Psoas muscle (tissue), 8 donors: ENCODE results near the gene CHMP1A. TPM values are rescaled to one million over a fixed set of nuclear protein-coding genes. Genes with fewer than 3 reads are reported as not detected.

Experiments used
- ATAC-seq, 4 donors: fragments of 200-7000 bp; cut with Tn5 transposase; one replicate each; pipeline ENCODE4 v1.9.1; 2020; ENCODE audit warnings: moderate library complexity in 3 of 4, mild to moderate bottlenecking in 2 of 4
- DNase-seq, 2 donors: peaks; one replicate each; pipeline ENCODE4 v3.0.0-alpha.2; 2020
- H3K27ac ChIP-seq: fragments of 200-600 bp; one replicate; pipeline ENCODE4 v1.8.0; 2022
- H3K27me3 ChIP-seq, 3 donors: fragments of 200-600 bp in 1 of 3; one replicate each; pipeline versions ENCODE4 v1.6.1 to v1.8.0; 2013 to 2022; ENCODE audit warnings: low read length in 2 of 3, mild to moderate bottlenecking in 2 of 3, moderate library complexity in 1 of 3; ENCODE audit not compliant: insufficient read depth in 3 of 3
- H3K36me3 ChIP-seq, 2 donors: fragments of 200-600 bp in 1 of 2; one replicate each; pipeline versions ENCODE4 v1.6.1 to v1.8.0; 2013 to 2022; ENCODE audit warnings: low read depth in 1 of 2, mild to moderate bottlenecking in 1 of 2, moderate library complexity in 1 of 2; ENCODE audit not compliant: insufficient read depth in 1 of 2
- H3K4me1 ChIP-seq: fragments of 200-600 bp; one replicate; pipeline ENCODE4 v1.8.0; 2022
- H3K4me3 ChIP-seq: fragments of 200-600 bp; one replicate; pipeline ENCODE4 v1.8.0; 2022; ENCODE audit warnings: mild to moderate bottlenecking
- H3K9me3 ChIP-seq: fragments of 200-600 bp; one replicate; pipeline ENCODE4 v1.8.0; 2022
- CTCF ChIP-seq: fragments of 200-600 bp; IDR thresholded peaks from one replicate; pipeline ENCODE4 v1.8.0; 2022; ENCODE audit warnings: antibody characterized with exemption
- WGBS, 3 donors: extraction: QIAGEN DNeasy Blood & Tissue Kit; methylation state at CpG; one replicate each; pipeline versions ENCODE4 v1.1.6 to v1.1.7; 2013; 5-methylcytosine and 5-hydroxymethylcytosine counted together
- intact Hi-C, 2 donors: fragments of 100-400 bp; cut with DNase I; formaldehyde crosslinking; loops; one replicate each; pipeline versions ENCODE4 v1.11.0 to v1.14.2; 2022
- polyA plus RNA-seq, 3 donors: library from polyadenylated mRNA; stranded (reverse); fragments of 200-250 nt; gene quantifications; one replicate each; pipeline ENCODE4 v1.2.3, GENCODE V29; 2013
- total RNA-seq, 4 donors: library from RNA; stranded (reverse); fragmentation: NEBNext Ultra II Directional in 2 of 4; extraction: Animal tissue kit (Norgen Biotek cat#: 25700) in 2 of 4; gene quantifications; one replicate each; pipeline versions ENCODE4 v1.2.1 to v1.2.4, GENCODE V29; 2021 to 2023
- donor health status: healthy with polysubstance abuse.
- donor health status: DM: no; HTN: no; CAD: no; lungs with moderate emphysema.
- donor health status: Bipolar disorder and iron deficiency.
- donor health status: healthy.
- donor health status: DM: yes; HTN: yes; CAD: no.
- donor health status: DM: no; HTN: no; CAD: no.
- donor health status: DM: no; HTN: no; CAD: no.
- donor health status: DM: yes; HTN: yes; CAD: no.

CHMP1A gene
- total and polyA plus RNA-seq, 7 donors: 42.2 to 91.9 (median 49.9) TPM

GRCh38 chr16:89629827-89630610 is 27.5 kb downstream of the CHMP1A start:
- peaks cover 0 to 59% (median 3%) of the 10 kb centered on the region in 3 donors for H3K27me3 ChIP-seq
- no peaks in the 10 kb centered on the region for H3K9me3 ChIP-seq
- H3K27ac ChIP-seq: no peak overlapping the region
- whole genome bisulfite sequencing, 3 donors: 82 to 90% (median 85%) methylated on average over 16 to 17 of the region's 17 CpGs
- DNase-seq (no peak), ATAC-seq (no peak)
- H3K4me3 ChIP-seq: no peak overlapping the region
- no peak for TF ChIP-seq CTCF
- intact Hi-C loops: loop anchor here in 1 of 2 donors (10.0 kb wide), 1 partner anchor 55 kb away; the partner anchor contains the start of gene CPNE7
- H3K4me1 ChIP-seq: no peaks in the 10 kb centered on the region
- H3K36me3 ChIP-seq: no peaks in the 10 kb centered on the region

- H3K27me3 ChIP-seq: peaks cover 0 to 64% (median 5%) of the 10 kb centered on the region in 3 donors
- no peak overlapping the region for H3K4me3 ChIP-seq
- no peaks in the 10 kb centered on the region for H3K36me3 ChIP-seq
- no peaks in the 10 kb centered on the region for H3K4me1 ChIP-seq
- intact Hi-C loops: no loop called here
- ATAC-seq: no peak
- H3K27ac ChIP-seq: no peak overlapping the region
- no peak for TF ChIP-seq CTCF
- no peaks in the 10 kb centered on the region for H3K9me3 ChIP-seq
- WGBS, 3 donors: 32 to 40% (median 34%) methylated on average over 21 of the region's 21 CpGs
- no peak for DNase-seq
These were observed 32.4 kb downstream of the CHMP1A start for GRCh38 chr16:89624777-89625761.

GRCh38 chr16:89623511-89624261 is 33.8 kb downstream of the CHMP1A start:
- intact Hi-C loops: no loop called here
- Histone ChIP-seq H3K9me3 (no peaks in the 10 kb centered on the region), H3K4me1 (no peaks in the 10 kb centered on the region), H3K4me3 (no peak overlapping the region), H3K27ac (no peak overlapping the region), H3K27me3 (peaks cover 0 to 61% (median 5%) of the 10 kb centered on the region in 3 donors), H3K36me3 (no peaks in the 10 kb centered on the region)
- no peak for ATAC-seq
- no peak for DNase-seq
- 25 to 28% (median 27%) methylated on average over 28 of the region's 28 CpGs for WGBS, 3 donors
- no peak for TF ChIP-seq CTCF

- intact Hi-C loops: no loop called here
- WGBS, 3 donors: 75 to 83% (median 80%) methylated on average over 32 of the region's 32 CpGs
- no peak for ATAC-seq
- Histone ChIP-seq H3K36me3 (no peaks in the 10 kb centered on the region), H3K27me3 (peaks cover 0 to 61% (median 7%) of the 10 kb centered on the region in 3 donors), H3K4me1 (no peaks in the 10 kb centered on the region), H3K9me3 (no peaks in the 10 kb centered on the region), H3K4me3 (no peak overlapping the region), H3K27ac (no peak overlapping the region)
- DNase-seq: no peak
- TF ChIP-seq CTCF: no peak
These were observed 35.7 kb downstream of the CHMP1A start for GRCh38 chr16:89621698-89622409.
